Measurements from ENCODE around the gene SRGAP1.

Gene SRGAP1

DNA sequence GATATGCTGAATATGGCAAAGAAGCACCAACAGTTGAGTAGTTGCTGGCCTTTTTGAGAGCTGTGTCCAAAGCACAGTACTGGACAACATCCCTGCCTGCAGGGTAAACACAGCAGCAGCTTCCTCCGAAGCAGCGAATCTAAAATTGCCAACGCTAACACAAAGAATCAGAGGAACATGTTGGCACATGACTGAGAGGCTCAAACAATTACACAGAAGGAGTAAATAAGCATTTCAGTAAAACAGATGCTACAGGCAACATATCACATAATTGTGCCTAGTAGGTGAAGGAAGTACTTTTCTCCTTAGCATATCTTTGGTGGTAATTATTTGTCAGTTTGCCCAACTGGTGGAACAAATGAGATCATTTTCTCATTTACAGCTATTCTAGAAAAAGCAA, 325.5 kb downstream of the SRGAP1 start:
- H3K36me3 ChIP-seq (ENCODE audit: insufficient read depth, low read length) = no peaks in the 10 kb centered on the region
- H3K4me1 ChIP-seq (ENCODE audit: insufficient read depth, low read length) = no peaks in the 10 kb centered on the region
- no peak for TF ChIP-seq EZH2 (IDR thresholded peaks at IDR 0.05; ENCODE audit: borderline replicate concordance, low read depth, low read length, severe bottlenecking)
- TF ChIP-seq, protein P1, sequence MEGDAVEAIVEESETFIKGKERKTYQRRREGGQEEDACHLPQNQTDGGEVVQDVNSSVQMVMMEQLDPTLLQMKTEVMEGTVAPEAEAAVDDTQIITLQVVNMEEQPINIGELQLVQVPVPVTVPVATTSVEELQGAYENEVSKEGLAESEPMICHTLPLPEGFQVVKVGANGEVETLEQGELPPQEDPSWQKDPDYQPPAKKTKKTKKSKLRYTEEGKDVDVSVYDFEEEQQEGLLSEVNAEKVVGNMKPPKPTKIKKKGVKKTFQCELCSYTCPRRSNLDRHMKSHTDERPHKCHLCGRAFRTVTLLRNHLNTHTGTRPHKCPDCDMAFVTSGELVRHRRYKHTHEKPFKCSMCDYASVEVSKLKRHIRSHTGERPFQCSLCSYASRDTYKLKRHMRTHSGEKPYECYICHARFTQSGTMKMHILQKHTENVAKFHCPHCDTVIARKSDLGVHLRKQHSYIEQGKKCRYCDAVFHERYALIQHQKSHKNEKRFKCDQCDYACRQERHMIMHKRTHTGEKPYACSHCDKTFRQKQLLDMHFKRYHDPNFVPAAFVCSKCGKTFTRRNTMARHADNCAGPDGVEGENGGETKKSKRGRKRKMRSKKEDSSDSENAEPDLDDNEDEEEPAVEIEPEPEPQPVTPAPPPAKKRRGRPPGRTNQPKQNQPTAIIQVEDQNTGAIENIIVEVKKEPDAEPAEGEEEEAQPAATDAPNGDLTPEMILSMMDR (IDR thresholded peaks at IDR 0.05; ENCODE audit: borderline replicate concordance, extremely low read depth, low read length, poor library complexity, severe bottlenecking) = no peak
- DNase-seq = no peak
- no peaks in the 10 kb centered on the region for H3K27me3 ChIP-seq (ENCODE audit: insufficient read depth, low read length, poor library complexity)
- H4K20me1 ChIP-seq (ENCODE audit: insufficient read depth, low read length) = no peaks in the 10 kb centered on the region
- H3K4me3 ChIP-seq (ENCODE audit: low read depth in 1 of 2, low read length in 2 of 2) = no peak overlapping the region
- no peak overlapping the region for H3K27ac ChIP-seq (ENCODE audit: low read length)
- H3K9me3 ChIP-seq (ENCODE audit: insufficient read depth, low read length, severe bottlenecking) = no peaks in the 10 kb centered on the region
- H2AFZ ChIP-seq (ENCODE audit: low read depth, low read length) = no peak overlapping the region
- no peaks in the 10 kb centered on the region for H3K79me2 ChIP-seq (ENCODE audit: insufficient read depth, low read length)
- no peak overlapping the region for H3K4me2 ChIP-seq (ENCODE audit: insufficient read depth, low read length)
- ATAC-seq (ENCODE audit: insufficient read depth, low read depth) = no peak
- no peak overlapping the region for H3K9ac ChIP-seq (ENCODE audit: low read depth, low read length)

DNA sequence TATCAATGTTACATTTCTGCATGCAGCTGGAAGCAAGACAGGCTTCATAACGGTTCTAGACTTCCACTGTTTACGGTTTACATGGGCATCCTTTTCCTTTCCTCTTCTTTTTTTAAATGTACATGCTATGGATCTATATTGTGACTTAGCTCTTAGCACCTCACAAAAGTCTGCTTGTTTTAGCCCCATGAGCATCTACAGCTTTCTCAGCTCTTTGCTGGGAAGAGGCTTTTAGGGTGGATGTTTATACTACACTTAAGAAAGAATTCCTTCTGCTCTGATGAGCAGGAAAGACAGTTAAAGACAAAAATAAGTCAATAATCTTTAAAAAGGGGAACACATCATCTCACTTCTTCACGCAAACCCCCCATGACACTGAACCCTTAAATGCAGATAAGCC, 326.2 kb downstream of the SRGAP1 start:
- no peak overlapping the region for H2AFZ ChIP-seq (ENCODE audit: low read depth, low read length)
- H3K9ac ChIP-seq (ENCODE audit: low read depth, low read length) = no peak overlapping the region
- DNase-seq (no peak), ATAC-seq (ENCODE audit: insufficient read depth, low read depth) (no peak)
- H3K4me3 ChIP-seq (ENCODE audit: low read depth in 1 of 2, low read length in 2 of 2) = no peak overlapping the region
- H3K27ac ChIP-seq (ENCODE audit: low read length) = no peak overlapping the region
- no peaks in the 10 kb centered on the region for H3K9me3 ChIP-seq (ENCODE audit: insufficient read depth, low read length, severe bottlenecking)
- no peaks in the 10 kb centered on the region for H4K20me1 ChIP-seq (ENCODE audit: insufficient read depth, low read length)
- H3K79me2 ChIP-seq (ENCODE audit: insufficient read depth, low read length) = no peaks in the 10 kb centered on the region
- no peak overlapping the region for H3K4me2 ChIP-seq (ENCODE audit: insufficient read depth, low read length)
- TF ChIP-seq EZH2 (IDR thresholded peaks at IDR 0.05; ENCODE audit: borderline replicate concordance, low read depth, low read length, severe bottlenecking) = no peak
- TF ChIP-seq, protein P1 (IDR thresholded peaks at IDR 0.05; ENCODE audit: borderline replicate concordance, extremely low read depth, low read length, poor library complexity, severe bottlenecking) = no peak
- no peaks in the 10 kb centered on the region for H3K27me3 ChIP-seq (ENCODE audit: insufficient read depth, low read length, poor library complexity)
- H3K4me1 ChIP-seq (ENCODE audit: insufficient read depth, low read length) = no peaks in the 10 kb centered on the region
- no peaks in the 10 kb centered on the region for H3K36me3 ChIP-seq (ENCODE audit: insufficient read depth, low read length)

DNA sequence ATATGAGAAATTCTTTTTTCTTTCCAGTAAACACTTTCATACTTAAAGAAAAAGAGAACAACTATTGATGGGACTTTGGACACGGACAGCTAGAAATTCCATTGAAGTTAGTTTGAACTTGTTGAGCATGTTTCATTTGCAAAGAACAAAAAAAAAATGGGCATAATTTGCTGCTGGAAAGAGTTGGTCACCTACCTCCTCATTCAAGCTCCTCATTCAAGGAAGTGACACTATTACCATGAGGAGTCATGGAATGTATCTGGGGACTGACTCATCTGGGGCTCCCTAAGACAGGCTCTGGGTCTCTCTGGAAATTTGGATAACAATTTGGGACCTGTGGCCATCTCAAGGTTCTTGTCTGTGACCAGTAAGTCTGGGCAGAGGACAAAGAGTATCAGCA, 327.2 kb downstream of the SRGAP1 start:
- no peaks in the 10 kb centered on the region for H4K20me1 ChIP-seq (ENCODE audit: insufficient read depth, low read length)
- H3K79me2 ChIP-seq (ENCODE audit: insufficient read depth, low read length) = no peaks in the 10 kb centered on the region
- H3K9me3 ChIP-seq (ENCODE audit: insufficient read depth, low read length, severe bottlenecking) = no peaks in the 10 kb centered on the region
- H3K4me1 ChIP-seq (ENCODE audit: insufficient read depth, low read length) = no peaks in the 10 kb centered on the region
- no peak overlapping the region for H3K9ac ChIP-seq (ENCODE audit: low read depth, low read length)
- TF ChIP-seq EZH2 (IDR thresholded peaks at IDR 0.05; ENCODE audit: borderline replicate concordance, low read depth, low read length, severe bottlenecking) = no peak
- TF ChIP-seq, protein P1 (IDR thresholded peaks at IDR 0.05; ENCODE audit: borderline replicate concordance, extremely low read depth, low read length, poor library complexity, severe bottlenecking) = no peak
- DNase-seq (no peak), ATAC-seq (ENCODE audit: insufficient read depth, low read depth) (no peak)
- H3K27me3 ChIP-seq (ENCODE audit: insufficient read depth, low read length, poor library complexity) = no peaks in the 10 kb centered on the region
- H2AFZ ChIP-seq (ENCODE audit: low read depth, low read length) = no peak overlapping the region
- no peak overlapping the region for H3K4me3 ChIP-seq (ENCODE audit: low read depth in 1 of 2, low read length in 2 of 2)
- H3K27ac ChIP-seq (ENCODE audit: low read length) = no peak overlapping the region
- no peaks in the 10 kb centered on the region for H3K36me3 ChIP-seq (ENCODE audit: insufficient read depth, low read length)
- H3K4me2 ChIP-seq (ENCODE audit: insufficient read depth, low read length) = no peak overlapping the region

All from DND-41 (cell line).